GM12873 (cell line): ENCODE data around the gene CCDC158.

ENCODE experiments used
- CTCF ChIP-seq: IDR thresholded peaks from 2 replicates; pipeline ENCODE4 v1.5.1; 2012; ENCODE audit warnings: low read depth, mild to moderate bottlenecking, moderate library complexity, low read length, control low read depth; ENCODE audit not compliant: insufficient read depth; ENCODE audit errors: missing control alignments

The CCDC158 gene

GRCh38 chr4:76377911-76378310 is 43.0 kb downstream of the CCDC158 start:
- peak; percentile 62 for TF ChIP-seq CTCF

- TF ChIP-seq CTCF, result no peak
Observed at GRCh38 chr4:76377481-76377901, 43.5 kb downstream of the CCDC158 start.

- TF ChIP-seq CTCF, result no peak
Observed at GRCh38 chr4:76376534-76376933, 44.4 kb downstream of the CCDC158 start.

GRCh38 chr4:76375703-76376102 is 45.2 kb downstream of the CCDC158 start:
- TF ChIP-seq CTCF, result no peak

GRCh38 chr4:76374798-76375197 is 46.1 kb downstream of the CCDC158 start:
- TF ChIP-seq CTCF, result no peak

- TF ChIP-seq CTCF, result no peak
Observed at GRCh38 chr4:76373919-76374552, 46.9 kb downstream of the CCDC158 start.

- no peak for TF ChIP-seq CTCF
Observed at GRCh38 chr4:76366737-76367136, 54.2 kb downstream of the CCDC158 start.
